ENCODE data around the gene KANTR.
"Not testable (repeated sequence)": the region's sequence is repeated elsewhere in the genome, so short reads cannot be mapped to it uniquely, and the experiment has no call there.

The KANTR gene

GRCh38 chrX:53126377-53126776 is 32.4 kb downstream of the KANTR start:
- no peak for DNase-seq

DNA sequence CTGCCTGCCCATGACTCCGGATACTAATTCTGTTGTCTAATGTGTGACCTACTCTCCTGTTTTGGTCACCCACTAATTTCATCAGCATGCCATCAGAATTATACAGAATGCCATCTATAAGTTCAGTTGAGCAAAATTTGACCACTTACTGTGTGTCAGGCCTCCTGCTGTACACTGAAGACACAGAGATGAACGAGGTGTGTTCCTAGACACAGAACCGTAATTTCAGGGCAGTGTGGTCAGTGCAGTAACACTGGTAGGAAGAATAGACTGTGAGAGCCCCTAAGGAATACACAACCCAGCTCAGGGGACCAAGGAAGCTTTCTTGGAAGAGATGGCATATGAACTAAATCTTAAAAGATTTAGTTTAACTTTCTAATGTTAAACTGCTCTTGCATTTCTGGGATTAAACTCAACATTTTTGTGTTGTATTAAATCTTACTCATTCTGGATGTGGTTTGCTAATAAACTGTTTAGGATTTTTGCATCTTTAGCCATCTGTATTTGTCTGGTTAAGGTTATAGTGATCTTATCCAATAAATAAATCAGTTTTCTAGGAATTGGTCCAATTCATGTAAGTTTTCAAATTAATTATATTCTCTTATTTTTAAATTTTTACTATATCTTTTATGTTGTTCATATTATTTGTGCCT is 34.3 kb downstream of the KANTR start:
- DNase-seq = no peak

- no peak for DNase-seq
Observed at GRCh38 chrX:53133400-53133799, 39.5 kb downstream of the KANTR start.

GRCh38 chrX:53135581-53135980 is 41.6 kb downstream of the KANTR start:
- no peak for DNase-seq

DNA sequence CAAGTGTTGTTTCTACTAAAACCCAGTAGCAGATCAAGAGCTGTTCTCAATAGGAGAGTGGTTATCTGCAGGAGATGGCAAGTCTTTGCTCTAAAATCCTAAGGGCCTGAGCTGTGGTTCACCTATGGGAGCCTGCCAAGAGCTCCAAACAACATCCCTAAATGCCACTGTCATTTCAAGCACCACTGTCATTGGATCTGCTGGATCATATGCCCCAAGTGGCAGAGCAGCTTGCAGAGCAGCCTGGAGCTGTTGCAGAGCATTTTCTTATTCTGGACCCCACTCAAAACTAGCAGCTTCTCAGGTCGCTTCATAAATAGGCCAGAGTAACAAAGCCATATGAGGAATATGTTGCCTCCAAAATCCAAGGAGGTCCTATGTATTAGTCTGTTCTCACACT is 59.6 kb downstream of the KANTR start:
- DNase-seq = no peak

DNA sequence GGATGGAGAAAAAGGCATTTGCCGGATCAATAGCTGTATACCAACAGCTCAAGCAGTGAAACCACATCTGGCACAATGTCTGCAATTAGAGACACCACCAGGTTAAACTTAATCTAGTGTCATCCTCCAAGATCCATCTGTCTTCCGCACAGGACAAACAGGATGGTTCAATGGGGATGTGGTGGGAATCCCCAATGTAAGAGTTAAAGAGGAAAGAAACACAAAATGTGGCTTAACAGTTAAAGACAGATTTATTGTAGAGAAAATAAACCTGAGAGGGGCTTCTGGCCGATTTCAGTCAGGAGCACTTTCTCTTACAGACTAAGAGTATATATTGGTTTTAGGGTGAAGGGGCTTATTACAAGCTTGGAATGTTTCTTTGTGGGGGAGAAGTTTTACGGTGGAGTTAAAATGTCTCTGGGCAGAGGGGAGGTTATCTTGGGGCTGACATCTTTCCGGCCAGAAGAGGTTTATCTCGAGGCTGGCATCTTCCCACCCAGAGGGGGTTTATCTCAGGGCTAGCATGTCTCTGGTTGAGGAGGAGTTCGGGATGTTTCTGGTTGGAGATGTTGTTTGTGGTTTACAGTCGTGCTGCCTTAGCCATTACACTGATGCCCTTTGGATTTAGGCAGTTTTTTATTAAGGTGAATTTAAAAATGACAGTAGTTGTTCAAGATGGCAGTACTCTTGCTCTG is 61.7 kb downstream of the KANTR start:
- DNase-seq = no peak

DNA sequence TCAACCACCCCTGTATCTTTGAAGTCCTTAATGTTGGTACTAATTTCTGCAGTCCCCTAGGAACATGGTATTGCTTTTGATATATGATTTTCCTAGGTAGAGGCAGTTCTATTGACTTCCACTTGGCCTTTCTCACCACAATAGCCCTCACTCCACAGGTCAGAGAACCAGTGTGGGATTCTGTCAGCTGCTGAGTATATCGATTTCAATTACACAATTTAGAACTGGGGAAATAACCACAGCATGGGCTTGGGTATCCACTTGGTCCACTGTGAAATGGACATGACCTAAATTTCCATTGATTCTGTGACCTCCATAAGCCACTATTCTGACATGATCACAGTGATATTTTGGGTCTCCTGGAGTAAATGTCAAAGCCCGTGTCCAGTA is 62.3 kb downstream of the KANTR start:
- DNase-seq = no peak

DNA sequence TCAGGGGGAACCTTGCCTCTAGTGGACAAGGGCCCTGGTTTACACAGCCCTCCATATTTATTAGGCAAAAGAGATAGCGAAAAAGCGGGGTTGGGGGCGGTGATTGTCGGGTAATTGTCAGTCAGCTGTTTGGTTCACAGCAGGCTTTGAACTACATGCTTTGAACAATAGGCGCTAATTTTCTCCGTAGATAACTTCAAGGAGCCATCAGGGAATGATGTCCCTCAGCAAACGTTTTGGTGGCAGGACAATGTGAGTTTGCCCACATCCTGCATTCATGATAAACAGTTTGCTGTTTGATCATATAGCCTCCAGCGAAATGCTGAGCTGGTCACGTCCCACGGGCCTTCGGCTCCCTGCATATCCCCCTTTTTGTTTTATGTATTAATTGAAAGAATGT is 65.2 kb downstream of the KANTR start:
- DNase-seq = no peak

DNA sequence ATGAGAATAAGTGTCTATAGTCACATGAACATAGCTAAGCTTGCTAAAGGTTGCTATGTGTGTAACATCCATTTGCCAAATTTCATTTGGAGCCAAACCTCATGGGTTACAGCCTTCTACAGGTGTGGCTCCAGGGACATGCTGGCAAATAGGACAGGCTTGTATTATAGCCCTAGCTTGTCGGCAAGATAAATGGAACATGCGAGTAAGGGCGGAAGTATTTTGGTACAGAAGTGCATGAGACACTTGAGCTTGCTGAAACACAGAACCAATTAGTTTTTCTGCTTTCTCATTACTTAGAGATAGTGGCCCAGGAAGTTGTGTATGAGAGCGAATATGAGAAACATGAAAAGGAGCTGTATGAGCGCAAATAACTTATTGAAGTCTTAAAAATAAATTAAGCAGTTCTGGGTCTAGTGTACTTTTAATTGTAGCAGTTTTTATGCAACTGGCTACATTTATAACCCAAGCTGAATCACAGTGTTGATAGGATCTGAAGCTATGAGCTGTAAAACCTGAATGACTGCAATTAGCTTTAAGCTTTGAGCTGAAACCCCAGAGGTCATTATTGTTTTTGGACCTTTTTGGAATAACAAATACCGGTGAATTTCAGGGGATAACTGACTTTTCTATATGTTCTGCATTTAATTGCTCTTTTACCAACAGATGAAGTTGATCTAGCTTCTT is 66.5 kb downstream of the KANTR start:
- no peak for DNase-seq

DNA sequence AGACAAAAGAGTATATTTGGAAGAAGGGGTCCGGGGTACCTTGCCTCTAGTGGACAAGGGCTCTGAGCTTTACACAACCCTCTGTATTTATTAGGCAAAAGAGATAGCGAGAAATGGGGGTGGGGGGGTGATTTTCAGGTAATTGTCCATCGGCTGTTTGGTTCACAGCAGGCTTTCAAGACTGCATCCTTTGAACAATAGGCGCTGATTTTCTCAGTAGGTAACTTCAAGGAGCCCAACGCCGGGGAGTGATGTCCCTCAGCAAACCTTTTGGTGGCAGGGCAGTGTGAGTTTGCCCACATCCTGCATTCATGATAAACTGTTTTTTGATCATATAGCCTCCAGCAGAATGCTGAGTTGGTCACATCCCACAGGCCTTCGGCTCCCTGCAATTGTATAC is 69.5 kb downstream of the KANTR start:
- no peak for DNase-seq

DNA sequence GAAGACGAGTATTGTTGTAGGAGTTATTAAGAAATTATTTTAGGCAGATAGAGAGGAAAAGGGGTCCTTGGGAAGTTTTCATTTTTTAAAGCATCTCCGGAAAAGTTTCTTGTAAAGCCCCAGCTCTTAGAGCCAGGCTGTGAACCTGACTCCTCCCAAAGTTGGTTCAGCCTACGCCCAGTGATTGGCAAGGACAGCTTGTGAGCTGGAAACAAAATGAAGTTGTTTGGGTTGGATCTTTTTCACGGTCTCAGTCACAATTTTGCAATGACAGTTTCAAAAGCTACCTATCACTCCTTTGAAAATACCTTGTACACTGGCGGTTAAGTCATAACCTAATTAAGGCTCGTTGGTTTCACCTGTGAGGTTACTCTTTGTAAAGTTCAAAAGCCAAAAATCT is 70.6 kb downstream of the KANTR start:
- DNase-seq = not testable (repeated sequence)

DNA sequence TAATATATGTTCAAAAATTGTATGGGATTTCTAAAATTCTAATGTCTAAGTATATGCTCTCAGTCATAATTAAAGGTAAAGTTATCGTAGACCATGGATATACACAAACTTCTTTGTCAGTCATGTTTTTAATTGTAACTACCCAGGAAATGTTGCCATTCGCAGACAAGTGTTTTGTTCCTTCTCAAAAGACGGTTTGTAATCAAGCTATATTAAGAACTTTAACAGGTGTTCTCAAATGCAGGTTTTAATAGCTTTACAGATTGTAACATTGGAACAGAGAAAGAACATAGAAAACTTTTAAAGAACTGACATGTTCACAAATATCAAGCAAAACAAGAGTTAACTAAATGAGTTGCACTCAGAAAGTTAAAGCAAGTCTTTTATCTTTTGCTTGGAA is 72.2 kb downstream of the KANTR start:
- DNase-seq = no peak

DNA sequence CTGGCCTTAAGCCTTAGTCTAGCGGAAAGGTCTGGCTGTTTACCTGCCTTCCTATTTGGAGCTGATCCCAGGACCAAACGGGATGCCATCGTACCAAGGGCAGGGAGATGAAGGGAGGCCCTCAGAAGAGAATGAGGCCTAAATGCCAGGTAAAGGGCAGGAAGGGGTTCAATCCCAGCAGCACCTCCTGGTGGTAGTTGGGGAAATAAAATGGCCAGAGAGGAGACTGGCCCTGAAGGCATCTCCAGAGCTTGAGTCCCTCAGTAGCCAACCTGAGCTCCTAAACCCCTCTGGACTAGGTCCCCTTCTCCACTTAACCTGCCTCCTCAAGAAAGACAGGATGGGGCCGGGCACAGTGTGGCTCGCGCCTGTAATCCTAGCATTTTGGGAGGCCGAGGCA is 77.4 kb downstream of the KANTR start:
- no peak for DNase-seq

Measured in right kidney (tissue), 1 donor.